Erythroblast (primary cell): ENCODE results near the gene MCM7.

Experiments used
- GATA1 ChIP-seq: IDR thresholded peaks from 2 replicates; pipeline ENCODE4 v1.6.1; 2011; ENCODE audit warnings: low read depth, mild to moderate bottlenecking, control low read depth, low read length, moderate library complexity
- POLR2A ChIP-seq: IDR thresholded peaks from 2 replicates; pipeline ENCODE4 v1.6.1; 2011; ENCODE audit warnings: mild to moderate bottlenecking, low read length

GRCh38 chr7:100048680-100049079, 52.5 kb downstream of the MCM7 start:
- TF ChIP-seq POLR2A = no peak
- no peak for TF ChIP-seq GATA1
